ENCODE data around the gene EXOC4. TPM values are rescaled to one million over a fixed set of nuclear protein-coding genes. Genes with fewer than 3 reads are reported as not detected.

Gene EXOC4
- total RNA-seq, 1 experiment from 2014 or later: 91.9 TPM

- no peak overlapping the region for H3K27ac Mint-ChIP-seq (ENCODE audit: unreplicated experiment)
- no peaks in the 10 kb centered on the region for H3K36me3 Mint-ChIP-seq (ENCODE audit: insufficient read depth, unreplicated experiment)
- H3K4me1 Mint-ChIP-seq (ENCODE audit: low read depth, unreplicated experiment): peaks cover 12% of the 10 kb centered on the region
- intact Hi-C loops (cut with micrococcal nuclease; ENCODE audit: unreplicated experiment): no loop called here
- no peak for DNase-seq
- no TSS peak for BruUV-seq (replicated peaks)
- H3K9me3 Mint-ChIP-seq (ENCODE audit: low read depth, unreplicated experiment): no peaks in the 10 kb centered on the region
- TF ChIP-seq, protein P1, sequence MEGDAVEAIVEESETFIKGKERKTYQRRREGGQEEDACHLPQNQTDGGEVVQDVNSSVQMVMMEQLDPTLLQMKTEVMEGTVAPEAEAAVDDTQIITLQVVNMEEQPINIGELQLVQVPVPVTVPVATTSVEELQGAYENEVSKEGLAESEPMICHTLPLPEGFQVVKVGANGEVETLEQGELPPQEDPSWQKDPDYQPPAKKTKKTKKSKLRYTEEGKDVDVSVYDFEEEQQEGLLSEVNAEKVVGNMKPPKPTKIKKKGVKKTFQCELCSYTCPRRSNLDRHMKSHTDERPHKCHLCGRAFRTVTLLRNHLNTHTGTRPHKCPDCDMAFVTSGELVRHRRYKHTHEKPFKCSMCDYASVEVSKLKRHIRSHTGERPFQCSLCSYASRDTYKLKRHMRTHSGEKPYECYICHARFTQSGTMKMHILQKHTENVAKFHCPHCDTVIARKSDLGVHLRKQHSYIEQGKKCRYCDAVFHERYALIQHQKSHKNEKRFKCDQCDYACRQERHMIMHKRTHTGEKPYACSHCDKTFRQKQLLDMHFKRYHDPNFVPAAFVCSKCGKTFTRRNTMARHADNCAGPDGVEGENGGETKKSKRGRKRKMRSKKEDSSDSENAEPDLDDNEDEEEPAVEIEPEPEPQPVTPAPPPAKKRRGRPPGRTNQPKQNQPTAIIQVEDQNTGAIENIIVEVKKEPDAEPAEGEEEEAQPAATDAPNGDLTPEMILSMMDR (IDR thresholded peaks at IDR 0.05; ENCODE audit: unreplicated experiment): no peak
- H3K4me3 Mint-ChIP-seq (ENCODE audit: low read depth, unreplicated experiment): no peak overlapping the region
- H3K27me3 Mint-ChIP-seq (ENCODE audit: unreplicated experiment): no peaks in the 10 kb centered on the region
- CTCF ChIA-PET: interaction anchor here (1.0 kb wide), 1 partner anchor 20 kb away, joined by 5 read pairs; no protein-coding TSS in a partner anchor
These were observed 789.4 kb downstream of the EXOC4 start for GRCh38 chr7:134042307-134042706.

DNA sequence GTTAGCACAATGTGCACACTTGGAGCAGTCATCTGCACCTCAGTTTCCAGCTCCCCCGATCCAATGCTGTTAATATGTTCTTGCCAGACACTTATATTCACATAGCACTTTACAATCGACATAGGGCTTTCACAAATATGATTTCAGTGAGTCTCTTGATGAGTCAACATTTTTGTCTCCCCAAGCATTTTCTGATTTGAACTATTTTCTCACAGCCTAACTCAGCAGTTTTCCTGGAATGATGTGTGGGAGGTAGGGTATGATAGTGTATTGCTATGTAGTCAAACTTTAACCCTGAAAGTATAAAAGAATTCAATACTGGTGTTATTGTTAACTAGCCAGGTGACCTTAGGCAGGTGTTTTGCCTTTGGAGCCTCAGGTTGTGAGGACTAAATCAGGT is 791.8 kb downstream of the EXOC4 start:
- Mint-ChIP-seq H3K4me1 (ENCODE audit: low read depth, unreplicated experiment) (peaks cover 12% of the 10 kb centered on the region), H3K9me3 (ENCODE audit: low read depth, unreplicated experiment) (peaks cover 3% of the 10 kb centered on the region), H3K27ac (ENCODE audit: unreplicated experiment) (no peak overlapping the region), H3K4me3 (ENCODE audit: low read depth, unreplicated experiment) (no peak overlapping the region), H3K27me3 (ENCODE audit: unreplicated experiment) (no peaks in the 10 kb centered on the region), H3K36me3 (ENCODE audit: insufficient read depth, unreplicated experiment) (no peaks in the 10 kb centered on the region)
- BruUV-seq (replicated peaks): no TSS peak
- intact Hi-C loops (cut with micrococcal nuclease; ENCODE audit: unreplicated experiment): no loop called here
- TF ChIP-seq, protein P1 (IDR thresholded peaks at IDR 0.05; ENCODE audit: unreplicated experiment): no peak
- no peak for DNase-seq
- CTCF ChIA-PET: no interaction called here

DNA sequence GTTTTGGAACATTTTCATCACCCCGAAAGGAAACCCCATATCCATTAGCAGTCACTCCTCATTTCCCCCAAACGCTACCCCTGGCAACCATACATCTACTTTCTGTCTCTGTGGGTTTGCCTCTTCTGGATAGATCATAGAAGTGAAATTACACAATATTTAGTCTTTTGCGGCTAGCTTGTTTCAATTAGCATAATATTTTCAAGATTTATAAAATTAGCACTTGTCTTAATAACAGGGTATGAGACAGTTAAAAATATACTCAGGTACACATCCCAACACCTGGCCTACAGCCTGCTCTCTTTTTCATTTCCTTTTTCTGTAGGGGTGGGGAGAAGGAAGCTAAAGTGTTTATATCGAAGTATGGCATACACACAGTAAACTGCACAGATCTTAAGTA is 792.8 kb downstream of the EXOC4 start:
- H3K4me1 Mint-ChIP-seq (ENCODE audit: low read depth, unreplicated experiment): peaks cover 12% of the 10 kb centered on the region
- no TSS peak for BruUV-seq (replicated peaks)
- TF ChIP-seq, protein P1 (IDR thresholded peaks at IDR 0.05; ENCODE audit: unreplicated experiment): no peak
- H3K36me3 Mint-ChIP-seq (ENCODE audit: insufficient read depth, unreplicated experiment): no peaks in the 10 kb centered on the region
- H3K27me3 Mint-ChIP-seq (ENCODE audit: unreplicated experiment): no peaks in the 10 kb centered on the region
- H3K9me3 Mint-ChIP-seq (ENCODE audit: low read depth, unreplicated experiment): peaks cover 3% of the 10 kb centered on the region
- CTCF ChIA-PET: no interaction called here
- H3K27ac Mint-ChIP-seq (ENCODE audit: unreplicated experiment): no peak overlapping the region
- no peak for DNase-seq
- H3K4me3 Mint-ChIP-seq (ENCODE audit: low read depth, unreplicated experiment): no peak overlapping the region
- intact Hi-C loops (cut with micrococcal nuclease; ENCODE audit: unreplicated experiment): no loop called here

DNA sequence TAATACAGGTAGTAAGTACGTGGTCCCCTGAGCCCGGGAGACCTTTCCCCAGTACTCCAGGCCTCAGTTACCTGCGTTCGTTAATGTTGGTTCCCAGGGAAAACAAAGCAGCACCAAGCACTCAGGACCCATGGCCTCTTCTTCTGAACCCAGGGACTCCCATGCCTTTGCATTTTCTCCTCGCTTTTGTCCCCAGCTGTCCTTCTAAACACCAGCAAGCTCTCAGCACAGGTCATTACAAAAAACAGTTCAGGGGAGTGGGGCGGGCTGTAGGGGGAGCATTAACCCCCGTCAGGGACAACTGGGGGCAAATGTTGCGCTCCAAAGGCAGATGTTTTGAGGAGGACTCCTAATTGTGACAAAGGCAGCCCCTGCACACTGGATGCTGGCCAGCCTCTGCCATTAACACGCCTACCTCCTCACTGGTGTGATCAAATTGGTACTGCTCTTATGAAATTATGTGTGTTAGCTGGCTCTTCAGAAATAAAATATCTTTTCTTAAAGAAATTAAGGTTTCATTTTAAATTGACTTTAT is 793.8 kb downstream of the EXOC4 start:
- CTCF ChIA-PET: no interaction called here
- TF ChIP-seq, protein P1 (IDR thresholded peaks at IDR 0.05; ENCODE audit: unreplicated experiment): no peak
- no peak for DNase-seq
- BruUV-seq (replicated peaks): no TSS peak
- Mint-ChIP-seq H3K36me3 (ENCODE audit: insufficient read depth, unreplicated experiment) (no peaks in the 10 kb centered on the region), H3K9me3 (ENCODE audit: low read depth, unreplicated experiment) (peaks cover 3% of the 10 kb centered on the region), H3K4me3 (ENCODE audit: low read depth, unreplicated experiment) (no peak overlapping the region), H3K4me1 (ENCODE audit: low read depth, unreplicated experiment) (peaks cover 12% of the 10 kb centered on the region), H3K27ac (ENCODE audit: unreplicated experiment) (no peak overlapping the region), H3K27me3 (ENCODE audit: unreplicated experiment) (no peaks in the 10 kb centered on the region)
- intact Hi-C loops (cut with micrococcal nuclease; ENCODE audit: unreplicated experiment): no loop called here

Data from Calu3 (cell line).